Kidney (tissue), 14 donors: ENCODE results near the gene TNRC6C. TPM values are rescaled to one million over a fixed set of nuclear protein-coding genes. Genes with fewer than 3 reads are reported as not detected.

Source experiments
- DNase-seq, 5 donors: peaks; one replicate each; pipeline ENCODE4 v3.0.0-alpha.2; 2013 to 2020
- FAIRE-seq: peaks from 2 replicates; lab custom pipeline; 2012; peaks lifted over from hg19 to GRCh38; lab: Jason Lieb, UNC
- H3K27ac ChIP-seq, 2 donors: one replicate each; pipeline ENCODE4 v1.7.0; 2013; ENCODE audit warnings: low read depth in 2 of 2, low read length in 2 of 2, inconsistent platforms in 1 of 2
- H3K27me3 ChIP-seq: one replicate; pipeline ENCODE4 v1.7.1; 2013; ENCODE audit warnings: low read length, inconsistent platforms; ENCODE audit not compliant: control insufficient read depth, insufficient read depth
- H3K36me3 ChIP-seq, 3 donors: one replicate each; pipeline versions ENCODE4 v1.7.0 to v1.7.1; 2013; ENCODE audit warnings: low read length in 3 of 3, control low read depth in 1 of 3, inconsistent platforms in 1 of 3; ENCODE audit not compliant: insufficient read depth in 3 of 3, control insufficient read depth in 2 of 3
- H3K4me1 ChIP-seq, 3 donors: one replicate each; pipeline versions ENCODE4 v1.7.0 to v1.7.1; 2013; ENCODE audit warnings: low read length in 3 of 3, inconsistent platforms in 1 of 3, low read depth in 1 of 3; ENCODE audit not compliant: control insufficient read depth in 2 of 3, insufficient read depth in 2 of 3
- H3K4me3 ChIP-seq, 3 donors: one replicate each; pipeline versions ENCODE4 v1.7.0 to v1.8.1; 2013; ENCODE audit warnings: low read length in 3 of 3, control low read depth in 1 of 3, inconsistent platforms in 1 of 3
- H3K9ac ChIP-seq, 3 donors: one replicate each; pipeline versions ENCODE4 v1.7.0 to v1.7.1; 2013; ENCODE audit warnings: low read length in 3 of 3, control low read depth in 1 of 3, inconsistent platforms in 1 of 3
- H3K9me3 ChIP-seq, 3 donors: one replicate each; pipeline versions ENCODE4 v1.7.0 to v1.7.1; 2013; ENCODE audit warnings: low read length in 3 of 3, control low read depth in 1 of 3, inconsistent platforms in 1 of 3; ENCODE audit not compliant: control insufficient read depth in 2 of 3, insufficient read depth in 1 of 3
- intact Hi-C: fragments of 100-400 bp; cut with DNase I; formaldehyde crosslinking; loops from one replicate; pipeline ENCODE4 v1.11.1; 2022
- polyA plus RNA-seq: library from polyadenylated mRNA; stranded (reverse); fragments of 350-450 nt; fragmentation: Illumina TruSeq; extraction: RNeasy Lipid Tissue Mini Kit (QIAGEN cat#74804); gene quantifications from one replicate; pipeline ENCODE4 v1.2.3, GENCODE V29; 2014; ENCODE audit warnings: low read depth, low replicate concordance; ENCODE audit not compliant: insufficient read depth
- total RNA-seq: library from RNA; stranded (reverse); fragmentation: NEBNext Ultra II Directional; extraction: Animal tissue kit (Norgen Biotek cat#: 25700); gene quantifications from one replicate; pipeline ENCODE4 v1.2.1, GENCODE V29; 2021
- TF ChIP-seq, protein P1 (sequence below): IDR thresholded peaks from 3 replicates; pipeline ENCODE4 v1.5.1; 2012; ENCODE audit warnings: mild to moderate bottlenecking, moderate library complexity, borderline replicate concordance; ENCODE audit not compliant: insufficient read depth; ENCODE audit errors: extremely low read depth
- donor health status: control.
- donor health status: control.
- donor health status: control.
- donor health status: control.
- donor health status: control.
- donor health status: DM: yes; HTN: yes; CAD: no.
- donor health status: Normal renal cell carcinoma (clear cell type).

The TNRC6C gene
- total and polyA plus RNA-seq, 2 donors from 2014 or later: 1.9 to 29.4 TPM

DNA sequence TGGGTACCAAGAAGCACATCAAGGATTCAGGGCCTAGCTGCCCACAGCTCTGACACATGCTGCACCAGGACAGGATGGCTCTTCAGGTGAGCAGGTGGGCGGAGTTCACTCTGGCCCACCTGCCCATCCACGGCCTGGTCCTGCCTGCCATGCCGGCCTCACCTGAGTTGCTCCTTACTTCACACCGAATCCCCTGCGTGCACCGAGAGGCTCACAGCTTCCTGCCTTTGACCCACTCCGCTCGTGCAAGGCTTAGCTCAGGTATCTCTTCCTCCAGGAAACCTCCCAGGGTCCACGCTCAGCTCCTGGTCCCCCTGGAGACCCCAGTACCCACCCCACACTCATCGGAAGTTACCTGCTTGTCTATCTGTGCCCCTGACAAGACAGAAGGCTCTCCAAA, 21.6 kb upstream of the TNRC6C start:
- H3K9ac ChIP-seq: no peak overlapping the region
- H3K4me1 ChIP-seq: no peaks in the 10 kb centered on the region
- H3K9me3 ChIP-seq: no peaks in the 10 kb centered on the region
- DNase-seq (no peak), FAIRE-seq (no peak)
- no peaks in the 10 kb centered on the region for H3K27me3 ChIP-seq
- no peaks in the 10 kb centered on the region for H3K36me3 ChIP-seq
- no peak overlapping the region for H3K27ac ChIP-seq
- H3K4me3 ChIP-seq: no peak overlapping the region
- intact Hi-C loops: no loop called here
- TF ChIP-seq, protein P1, sequence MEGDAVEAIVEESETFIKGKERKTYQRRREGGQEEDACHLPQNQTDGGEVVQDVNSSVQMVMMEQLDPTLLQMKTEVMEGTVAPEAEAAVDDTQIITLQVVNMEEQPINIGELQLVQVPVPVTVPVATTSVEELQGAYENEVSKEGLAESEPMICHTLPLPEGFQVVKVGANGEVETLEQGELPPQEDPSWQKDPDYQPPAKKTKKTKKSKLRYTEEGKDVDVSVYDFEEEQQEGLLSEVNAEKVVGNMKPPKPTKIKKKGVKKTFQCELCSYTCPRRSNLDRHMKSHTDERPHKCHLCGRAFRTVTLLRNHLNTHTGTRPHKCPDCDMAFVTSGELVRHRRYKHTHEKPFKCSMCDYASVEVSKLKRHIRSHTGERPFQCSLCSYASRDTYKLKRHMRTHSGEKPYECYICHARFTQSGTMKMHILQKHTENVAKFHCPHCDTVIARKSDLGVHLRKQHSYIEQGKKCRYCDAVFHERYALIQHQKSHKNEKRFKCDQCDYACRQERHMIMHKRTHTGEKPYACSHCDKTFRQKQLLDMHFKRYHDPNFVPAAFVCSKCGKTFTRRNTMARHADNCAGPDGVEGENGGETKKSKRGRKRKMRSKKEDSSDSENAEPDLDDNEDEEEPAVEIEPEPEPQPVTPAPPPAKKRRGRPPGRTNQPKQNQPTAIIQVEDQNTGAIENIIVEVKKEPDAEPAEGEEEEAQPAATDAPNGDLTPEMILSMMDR: no peak

DNA sequence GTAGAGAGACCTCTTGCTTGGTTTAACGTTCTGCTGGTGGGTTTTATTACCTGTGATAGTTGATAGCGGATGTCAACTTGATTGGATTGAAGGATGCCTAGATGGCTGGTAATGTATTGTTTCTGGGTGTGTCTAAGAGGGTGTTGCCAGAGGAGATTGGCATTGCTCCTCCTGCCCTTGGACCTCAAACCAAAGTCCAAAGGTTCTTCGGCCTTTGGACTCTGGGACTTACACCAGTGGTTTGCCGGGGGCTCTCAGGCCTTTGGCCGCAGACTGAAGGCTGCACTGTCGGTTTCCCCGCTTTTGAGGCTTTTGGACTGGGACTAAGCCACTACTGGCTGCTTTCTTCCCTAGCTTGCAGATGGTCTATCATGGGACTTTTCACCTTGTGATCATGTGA, 17.5 kb upstream of the TNRC6C start:
- intact Hi-C loops: no loop called here
- H3K9ac ChIP-seq: no peak overlapping the region
- H3K9me3 ChIP-seq: no peaks in the 10 kb centered on the region
- no peaks in the 10 kb centered on the region for H3K27me3 ChIP-seq
- no peak overlapping the region for H3K4me3 ChIP-seq
- TF ChIP-seq, protein P1: no peak
- H3K27ac ChIP-seq: no peak overlapping the region
- H3K4me1 ChIP-seq: no peaks in the 10 kb centered on the region
- DNase-seq (no peak), FAIRE-seq (no peak)
- H3K36me3 ChIP-seq: no peaks in the 10 kb centered on the region

DNA sequence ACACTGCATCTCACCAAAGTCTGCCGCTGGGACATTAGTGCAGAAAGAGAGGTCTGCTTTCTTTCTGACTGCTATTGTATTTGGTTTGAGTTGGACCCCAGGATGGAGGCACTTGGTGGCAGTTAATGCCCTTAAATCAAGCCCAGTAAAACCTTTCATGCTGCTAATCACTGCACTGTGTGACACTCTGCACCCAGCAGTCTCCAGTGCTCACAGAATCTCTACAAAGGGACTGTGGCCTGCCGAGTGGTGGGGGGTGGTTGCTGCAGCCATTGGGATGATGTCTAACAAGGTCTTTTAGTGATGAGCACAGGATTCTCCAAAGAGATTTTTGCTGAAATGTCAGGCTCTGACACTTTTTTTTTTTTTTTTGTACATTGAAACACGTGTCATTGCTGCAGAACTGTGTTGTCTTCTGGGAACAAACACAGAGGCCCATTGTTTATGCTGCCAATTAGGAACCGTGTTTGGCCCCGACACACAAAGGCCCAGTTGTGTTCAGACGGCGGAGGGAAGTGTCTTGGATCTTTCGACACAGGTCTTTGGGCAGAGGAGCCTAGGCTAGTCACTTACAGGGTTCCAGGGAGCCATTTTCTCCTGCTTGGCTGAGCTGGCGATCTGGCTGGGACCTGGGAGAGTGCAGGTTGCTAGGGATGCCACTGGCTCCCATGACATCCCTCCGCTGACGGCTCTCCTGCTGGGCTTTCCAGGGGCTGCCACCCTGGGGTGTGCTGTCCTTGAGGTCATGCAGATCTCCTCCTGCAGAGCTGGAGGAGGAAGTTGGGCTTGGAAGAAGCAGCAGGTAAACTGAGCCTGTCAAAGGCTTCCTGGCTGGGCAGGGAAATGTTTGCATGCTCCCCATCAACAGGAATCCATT, 16.2 kb upstream of the TNRC6C start:
- no peak for FAIRE-seq
- Histone ChIP-seq H3K9ac (no peak overlapping the region), H3K4me3 (no peak overlapping the region), H3K27me3 (no peaks in the 10 kb centered on the region), H3K36me3 (no peaks in the 10 kb centered on the region), H3K9me3 (no peaks in the 10 kb centered on the region), H3K27ac (no peak overlapping the region), H3K4me1 (no peaks in the 10 kb centered on the region)
- intact Hi-C loops: no loop called here
- TF ChIP-seq, protein P1: no peak
- no peak for DNase-seq
